NCI-H2196 treated with DMSO at 0.1 percent for 48 hours (cell line): ENCODE data around the gene JUP.

Experiments used
- DNase-seq: peaks from one replicate; lab custom pipeline; 2025; ENCODE audit not compliant: unreplicated experiment; lab: John Stamatoyannopoulos, UW

Gene JUP

GRCh38 chr17:41724476-41725050 lies 61.9 kb downstream of the JUP start:
- DNase-seq = peak; percentile 39

- DNase-seq = no peak
These were observed 62.6 kb downstream of the JUP start for GRCh38 chr17:41723801-41724475.

GRCh38 chr17:41722231-41722630 lies 64.3 kb downstream of the JUP start:
- no peak for DNase-seq

GRCh38 chr17:41718287-41718645 lies 68.2 kb downstream of the JUP start:
- DNase-seq = no peak

- no peak for DNase-seq
These were observed 68.9 kb downstream of the JUP start for GRCh38 chr17:41717408-41718286.

- no peak for DNase-seq
These were observed 74.7 kb downstream of the JUP start, which contains the start of gene GAST for GRCh38 chr17:41711669-41712400. GAST (plus strand) TSS chr17:41712331; CDS start chr17:41715437, 3,106 bp downstream.

- DNase-seq = no peak
These were observed 75.9 kb downstream of the JUP start for GRCh38 chr17:41710472-41711090.

- DNase-seq = no peak
These were observed 78.5 kb downstream of the JUP start for GRCh38 chr17:41707803-41708669.

GRCh38 chr17:41705271-41705991 lies 81.1 kb downstream of the JUP start:
- DNase-seq = no peak
